Hepatocyte (in vitro differentiated cells): ENCODE results near the gene HNRNPA3. TPM values are rescaled to one million over a fixed set of nuclear protein-coding genes. Genes with fewer than 3 reads are reported as not detected.
A peak's percentile ranks its signal among the peaks of the same experiment; 100 is the strongest.

Source experiments
- DNase-seq: peaks from one replicate; pipeline ENCODE4 v3.0.0-alpha.2; 2016; ENCODE audit warnings: low spot score
- H2AFZ ChIP-seq: fragments of 200-600 bp; sonication (generic); 2 replicates; pipeline ENCODE4 v1.6.0; 2016; ENCODE audit warnings: antibody characterized with exemption, mild to moderate bottlenecking
- H3K27ac ChIP-seq: fragments of 200-600 bp; sonication (generic); 2 replicates; pipeline ENCODE4 v1.5.1; 2016; ENCODE audit warnings: mild to moderate bottlenecking
- H3K27me3 ChIP-seq: fragments of 200-600 bp; sonication (generic); 2 replicates; pipeline ENCODE4 v1.6.1; 2016
- H3K36me3 ChIP-seq: fragments of 200-600 bp; sonication (generic); replicated peaks from 2 replicates; pipeline ENCODE4 v1.5.1; 2016; ENCODE audit warnings: low read depth; ENCODE audit not compliant: insufficient read depth
- H3K4me1 ChIP-seq: fragments of 200-600 bp; sonication (generic); 2 replicates; pipeline ENCODE4 v1.5.1; 2016; ENCODE audit warnings: mild to moderate bottlenecking, moderate library complexity; ENCODE audit not compliant: insufficient read depth
- H3K4me2 ChIP-seq: fragments of 200-600 bp; sonication (generic); 2 replicates; pipeline ENCODE4 v1.6.0; 2016
- H3K4me3 ChIP-seq: fragments of 200-600 bp; sonication (generic); 2 replicates; pipeline ENCODE4 v1.5.1; 2016; ENCODE audit warnings: mild to moderate bottlenecking
- H3K79me2 ChIP-seq: fragments of 200-600 bp; sonication (generic); 2 replicates; pipeline ENCODE4 v1.6.0; 2017; ENCODE audit warnings: mild to moderate bottlenecking
- H3K9me2 ChIP-seq: fragments of 200-600 bp; sonication (generic); replicated peaks from 2 replicates; pipeline ENCODE4 v1.6.0; 2017; ENCODE audit warnings: mild to moderate bottlenecking; ENCODE audit not compliant: insufficient read depth
- H3K9me3 ChIP-seq: fragments of 200-600 bp; sonication (generic); 2 replicates; pipeline ENCODE4 v1.5.1; 2016; ENCODE audit warnings: low read depth, mild to moderate bottlenecking
- H4K20me1 ChIP-seq: fragments of 200-600 bp; sonication (generic); 2 replicates; pipeline ENCODE4 v1.6.0; 2016; ENCODE audit warnings: mild to moderate bottlenecking; ENCODE audit not compliant: insufficient read depth, poor library complexity, severe bottlenecking
- EZH2 ChIP-seq: fragments of 200-600 bp; sonication (generic); IDR thresholded peaks from 2 replicates; pipeline ENCODE4 v1.6.1; 2016; ENCODE audit warnings: antibody characterized with exemption, mild to moderate bottlenecking, borderline replicate concordance
- EZH2phosphoT487 ChIP-seq: fragments of 200-600 bp; sonication (generic); IDR thresholded peaks from one replicate; pipeline ENCODE4 v1.6.1; 2018; ENCODE audit warnings: antibody characterized with exemption, mild to moderate bottlenecking, low read depth, moderate library complexity; ENCODE audit not compliant: unreplicated experiment, severe bottlenecking
- WGBS: methylation state at CpG from one replicate; pipeline ENCODE4 v1.1.6; 2016; ENCODE audit warnings: low lambda C conversion rate; ENCODE audit errors: missing lambda C conversion rate; 5-methylcytosine and 5-hydroxymethylcytosine counted together
- polyA plus RNA-seq: library from polyadenylated mRNA; unstranded; fragments of >200 nt; fragmentation: Nextera tagmentation; extraction: Ambion mirVana; gene quantifications from 2 replicates; pipeline ENCODE4 v1.2.1, GENCODE V29; 2016
- total RNA-seq: library from RNA; depleted of rRNA; stranded (reverse); fragments of >200 nt; gene quantifications from 2 replicates; pipeline ENCODE4 v1.2.3, GENCODE V29; 2014
- TF ChIP-seq, protein P1 (sequence below): fragments of 200-600 bp; sonication (generic); IDR thresholded peaks from 2 replicates; pipeline ENCODE4 v1.5.1; 2016; ENCODE audit warnings: antibody characterized with exemption, mild to moderate bottlenecking; ENCODE audit not compliant: poor library complexity

The HNRNPA3 gene
- total and polyA plus RNA-seq, 2 experiments from 2014 or later, result 56.1 to 59.5 TPM

DNA sequence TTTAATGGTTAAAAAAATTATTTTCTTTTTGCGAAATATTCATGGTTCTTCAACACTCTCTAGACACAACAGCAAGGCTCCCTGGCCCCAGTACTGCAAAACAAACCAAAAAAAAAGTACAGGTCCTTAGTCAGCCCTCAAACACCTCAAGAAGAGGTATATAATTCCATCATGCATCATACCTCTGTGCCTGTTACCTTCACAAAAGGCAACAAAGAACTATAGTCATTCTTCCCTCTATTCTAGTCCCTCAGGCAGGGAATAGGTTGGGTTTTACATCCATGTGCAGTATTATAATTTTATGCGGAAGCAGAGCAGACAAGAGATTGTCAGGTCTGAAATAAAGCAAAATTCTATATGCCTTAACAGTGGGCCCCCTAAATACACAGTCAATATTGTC is 43.4 kb downstream of the HNRNPA3 start:
- Histone ChIP-seq H3K4me3 (no peak overlapping the region), H3K4me1 (peaks cover 84% of the 10 kb centered on the region), H3K27ac (peak overlapping the region; percentile 86), H3K36me3 (no peaks in the 10 kb centered on the region), H3K79me2 (peaks cover 100% of the 10 kb centered on the region), H2AFZ (no peak overlapping the region), H3K9me3 (no peaks in the 10 kb centered on the region), H3K4me2 (peak overlapping the region; percentile 48), H3K27me3 (no peaks in the 10 kb centered on the region), H3K9me2 (no peaks in the 10 kb centered on the region), H4K20me1 (peaks cover 100% of the 10 kb centered on the region)
- no peak for DNase-seq
- 90% methylated on average over 2 of the region's 2 CpGs for WGBS
- TF ChIP-seq EZH2 (no peak), EZH2phosphoT487 (no peak)

DNA sequence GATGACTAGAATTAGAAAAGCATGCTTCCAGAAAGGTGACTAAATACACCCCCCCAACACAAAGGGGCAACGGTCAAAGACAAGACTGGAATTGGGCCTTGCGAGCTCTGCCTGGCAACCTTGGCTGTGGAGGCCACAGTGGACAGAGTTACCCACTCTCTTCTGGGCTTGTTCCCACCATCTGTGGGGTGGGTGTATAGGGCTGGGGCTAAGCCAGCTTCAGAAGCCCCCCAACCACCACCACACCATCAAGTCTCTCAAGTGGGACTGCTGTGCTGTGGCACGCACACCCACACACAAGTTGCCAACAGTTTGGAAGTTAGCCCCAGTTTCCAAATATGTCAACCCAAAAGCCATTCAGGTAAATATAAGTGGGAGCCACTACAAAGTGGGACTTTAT is 44.1 kb downstream of the HNRNPA3 start:
- Histone ChIP-seq H3K4me1 (peaks cover 83% of the 10 kb centered on the region), H3K4me2 (peak overlapping the region; percentile 48), H3K9me2 (no peaks in the 10 kb centered on the region), H3K36me3 (no peaks in the 10 kb centered on the region), H3K27ac (peak overlapping the region; percentile 37), H3K9me3 (no peaks in the 10 kb centered on the region), H2AFZ (no peak overlapping the region), H3K27me3 (no peaks in the 10 kb centered on the region), H4K20me1 (peaks cover 100% of the 10 kb centered on the region), H3K4me3 (no peak overlapping the region), H3K79me2 (peaks cover 100% of the 10 kb centered on the region)
- no peak for DNase-seq
- 75% methylated on average over 3 of the region's 3 CpGs for WGBS
- no peak for TF ChIP-seq EZH2phosphoT487
- no peak for TF ChIP-seq EZH2
- TF ChIP-seq, protein P1, sequence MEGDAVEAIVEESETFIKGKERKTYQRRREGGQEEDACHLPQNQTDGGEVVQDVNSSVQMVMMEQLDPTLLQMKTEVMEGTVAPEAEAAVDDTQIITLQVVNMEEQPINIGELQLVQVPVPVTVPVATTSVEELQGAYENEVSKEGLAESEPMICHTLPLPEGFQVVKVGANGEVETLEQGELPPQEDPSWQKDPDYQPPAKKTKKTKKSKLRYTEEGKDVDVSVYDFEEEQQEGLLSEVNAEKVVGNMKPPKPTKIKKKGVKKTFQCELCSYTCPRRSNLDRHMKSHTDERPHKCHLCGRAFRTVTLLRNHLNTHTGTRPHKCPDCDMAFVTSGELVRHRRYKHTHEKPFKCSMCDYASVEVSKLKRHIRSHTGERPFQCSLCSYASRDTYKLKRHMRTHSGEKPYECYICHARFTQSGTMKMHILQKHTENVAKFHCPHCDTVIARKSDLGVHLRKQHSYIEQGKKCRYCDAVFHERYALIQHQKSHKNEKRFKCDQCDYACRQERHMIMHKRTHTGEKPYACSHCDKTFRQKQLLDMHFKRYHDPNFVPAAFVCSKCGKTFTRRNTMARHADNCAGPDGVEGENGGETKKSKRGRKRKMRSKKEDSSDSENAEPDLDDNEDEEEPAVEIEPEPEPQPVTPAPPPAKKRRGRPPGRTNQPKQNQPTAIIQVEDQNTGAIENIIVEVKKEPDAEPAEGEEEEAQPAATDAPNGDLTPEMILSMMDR, result no peak

DNA sequence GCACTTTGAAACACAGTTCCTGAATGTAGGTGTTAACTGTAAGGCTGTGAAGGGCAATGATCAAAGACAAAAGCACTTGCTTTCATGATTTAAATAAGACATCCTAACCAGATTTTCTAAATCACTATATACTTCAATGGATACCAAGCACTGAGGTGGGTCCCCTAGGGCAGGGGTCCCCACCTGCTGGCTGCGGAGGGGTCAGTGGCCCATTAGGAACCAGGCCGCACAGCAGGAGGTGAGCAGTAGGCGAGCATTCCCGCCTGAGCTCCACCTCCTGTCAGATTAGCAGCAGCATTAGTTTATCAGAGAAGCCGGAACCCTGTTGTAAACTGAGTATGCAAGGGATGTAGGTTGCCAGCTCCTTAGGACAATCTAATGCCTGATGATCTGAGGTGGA is 44.9 kb downstream of the HNRNPA3 start:
- DNase-seq, result no peak
- Histone ChIP-seq H2AFZ (no peak overlapping the region), H3K4me1 (peaks cover 78% of the 10 kb centered on the region), H3K9me3 (no peaks in the 10 kb centered on the region), H3K9me2 (no peaks in the 10 kb centered on the region), H3K27ac (peak overlapping the region; percentile 37), H3K36me3 (no peaks in the 10 kb centered on the region), H3K79me2 (peaks cover 100% of the 10 kb centered on the region), H4K20me1 (peaks cover 99% of the 10 kb centered on the region), H3K4me3 (no peak overlapping the region), H3K27me3 (no peaks in the 10 kb centered on the region), H3K4me2 (peak overlapping the region; percentile 48)
- WGBS, result 86% methylated on average over 5 of the region's 5 CpGs
- TF ChIP-seq EZH2phosphoT487 (no peak), EZH2 (no peak)
- TF ChIP-seq, protein P1, result no peak

DNA sequence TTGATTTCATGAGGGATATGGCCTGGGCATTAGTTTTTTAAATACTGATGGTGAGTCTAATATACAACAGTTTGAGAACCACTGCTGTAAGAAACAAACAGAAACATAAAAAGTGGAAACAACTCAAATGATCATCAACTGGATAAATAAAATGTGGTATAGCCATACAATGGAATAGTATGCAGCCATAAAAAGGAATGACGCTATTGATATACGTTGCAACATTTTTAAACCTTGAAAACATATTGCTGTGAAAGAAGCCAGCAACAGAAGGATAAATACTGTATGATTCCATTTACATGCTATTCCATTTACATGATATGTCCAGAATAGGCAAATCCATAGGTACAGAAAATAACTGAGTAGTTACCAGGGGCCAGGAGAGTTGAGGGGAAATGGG is 45.5 kb downstream of the HNRNPA3 start:
- H3K4me1 ChIP-seq, result peaks cover 72% of the 10 kb centered on the region

More for the DNA sequence above, 45.5 kb downstream of the HNRNPA3 start:
- Histone ChIP-seq H3K9me3 (no peaks in the 10 kb centered on the region), H3K4me2 (no peak overlapping the region), H3K36me3 (no peaks in the 10 kb centered on the region), H4K20me1 (peaks cover 93% of the 10 kb centered on the region), H3K27ac (no peak overlapping the region), H3K79me2 (peaks cover 100% of the 10 kb centered on the region), H3K4me3 (no peak overlapping the region), H3K9me2 (no peaks in the 10 kb centered on the region), H3K27me3 (no peaks in the 10 kb centered on the region), H2AFZ (no peak overlapping the region)
- TF ChIP-seq EZH2phosphoT487 (no peak), EZH2 (no peak)
- TF ChIP-seq, protein P1, result no peak
- no peak for DNase-seq
- 98% methylated on average over 2 of the region's 2 CpGs for WGBS
